ENCODE results near the gene TSPO. TPM values are rescaled to one million over a fixed set of nuclear protein-coding genes. Genes with fewer than 3 reads are reported as not detected.

TSPO gene
- total RNA-seq, 1 donor from 2014 or later, result 1.6 TPM

DNA sequence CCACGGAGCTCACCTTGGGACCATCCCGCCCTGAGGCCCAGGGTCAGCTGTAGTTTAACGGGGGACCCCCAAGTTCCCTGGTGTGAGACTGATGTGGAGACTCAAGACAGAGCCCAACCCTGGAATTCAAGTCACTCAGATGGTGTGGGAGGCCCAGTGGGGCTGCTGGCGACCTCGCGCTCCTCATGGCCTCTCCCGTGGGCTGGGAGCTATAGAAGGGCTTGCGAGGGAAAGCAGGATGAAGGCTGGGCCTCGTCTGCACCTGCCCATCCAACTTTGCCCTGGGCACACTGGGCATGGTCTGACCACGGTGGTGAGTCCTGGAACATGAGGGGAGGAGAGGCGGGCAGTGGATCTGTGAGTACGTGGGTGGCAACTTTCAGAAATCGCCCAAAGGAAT, 49.2 kb downstream of the TSPO start:
- no peak overlapping the region for H2AFZ ChIP-seq (replicated peaks)
- peaks cover 11% of the 10 kb centered on the region for H3K27me3 Mint-ChIP-seq (ENCODE audit: insufficient read depth, low read depth)
- no peaks in the 10 kb centered on the region for H3K9me3 ChIP-seq (ENCODE audit: low read depth)
- no peaks in the 10 kb centered on the region for H3K79me2 ChIP-seq (ENCODE audit: low read depth)
- no peak overlapping the region for H3K4me3 Mint-ChIP-seq
- H3K27me3 ChIP-seq, result no peaks in the 10 kb centered on the region
- H3K4me1 ChIP-seq, result no peaks in the 10 kb centered on the region
- H4K20me1 ChIP-seq (ENCODE audit: low read depth), result no peaks in the 10 kb centered on the region
- peaks cover 2% of the 10 kb centered on the region for H3K36me3 Mint-ChIP-seq
- H3K27ac Mint-ChIP-seq, result no peak overlapping the region
- peaks cover 12% of the 10 kb centered on the region for H3K4me1 Mint-ChIP-seq
- H3K36me3 ChIP-seq, result no peaks in the 10 kb centered on the region
- no peak overlapping the region for H3K4me3 ChIP-seq
- H3K9me3 Mint-ChIP-seq, result no peaks in the 10 kb centered on the region
- H3F3A ChIP-seq (ENCODE audit: low read depth), result no peaks in the 10 kb centered on the region
- no peak overlapping the region for H3K9ac ChIP-seq
- no peak for DNase-seq (ENCODE audit: low spot score)
- TF ChIP-seq EZH2phosphoT487 (IDR thresholded peaks at IDR 0.05) (no peak), EZH2 (IDR thresholded peaks at IDR 0.05) (no peak)
- TF ChIP-seq, protein P1, sequence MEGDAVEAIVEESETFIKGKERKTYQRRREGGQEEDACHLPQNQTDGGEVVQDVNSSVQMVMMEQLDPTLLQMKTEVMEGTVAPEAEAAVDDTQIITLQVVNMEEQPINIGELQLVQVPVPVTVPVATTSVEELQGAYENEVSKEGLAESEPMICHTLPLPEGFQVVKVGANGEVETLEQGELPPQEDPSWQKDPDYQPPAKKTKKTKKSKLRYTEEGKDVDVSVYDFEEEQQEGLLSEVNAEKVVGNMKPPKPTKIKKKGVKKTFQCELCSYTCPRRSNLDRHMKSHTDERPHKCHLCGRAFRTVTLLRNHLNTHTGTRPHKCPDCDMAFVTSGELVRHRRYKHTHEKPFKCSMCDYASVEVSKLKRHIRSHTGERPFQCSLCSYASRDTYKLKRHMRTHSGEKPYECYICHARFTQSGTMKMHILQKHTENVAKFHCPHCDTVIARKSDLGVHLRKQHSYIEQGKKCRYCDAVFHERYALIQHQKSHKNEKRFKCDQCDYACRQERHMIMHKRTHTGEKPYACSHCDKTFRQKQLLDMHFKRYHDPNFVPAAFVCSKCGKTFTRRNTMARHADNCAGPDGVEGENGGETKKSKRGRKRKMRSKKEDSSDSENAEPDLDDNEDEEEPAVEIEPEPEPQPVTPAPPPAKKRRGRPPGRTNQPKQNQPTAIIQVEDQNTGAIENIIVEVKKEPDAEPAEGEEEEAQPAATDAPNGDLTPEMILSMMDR (IDR thresholded peaks at IDR 0.05), result no peak
- no peak overlapping the region for H3K4me2 ChIP-seq
- H3K27ac ChIP-seq, result no peak overlapping the region

DNA sequence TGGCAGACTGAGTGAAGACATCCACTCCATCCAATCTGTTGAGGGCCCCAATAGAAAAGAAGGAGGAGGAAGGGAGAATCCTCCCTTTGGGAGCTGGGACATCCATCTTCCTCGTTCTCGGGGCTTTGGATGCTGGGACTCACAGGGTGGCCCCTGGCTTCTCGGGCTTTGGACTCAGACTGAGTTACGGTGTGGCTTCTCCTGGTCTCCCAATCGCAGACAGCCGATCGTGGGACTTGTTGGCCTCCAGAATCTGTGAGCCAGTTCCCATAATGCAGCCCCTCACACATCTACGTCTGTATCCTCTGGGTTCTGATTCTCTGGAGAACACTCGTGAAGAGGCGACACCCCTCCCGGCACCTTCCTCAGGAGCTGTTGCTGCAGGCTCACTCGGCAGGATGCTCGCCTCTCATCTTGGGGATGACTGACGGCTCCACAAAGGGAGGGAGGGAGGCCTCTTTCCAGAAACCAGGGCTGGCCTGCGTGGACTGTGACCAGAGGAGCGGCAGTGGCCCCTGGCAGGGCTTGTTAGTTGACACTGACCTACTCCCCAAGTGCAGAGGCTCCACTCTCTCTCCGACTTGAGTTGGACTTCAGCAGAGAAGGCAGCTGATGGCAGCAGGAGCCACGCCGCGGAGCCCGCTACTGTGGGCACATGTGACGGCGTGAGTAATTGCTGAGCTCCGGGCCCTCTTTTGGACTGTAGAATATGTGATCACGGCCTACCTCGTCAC, 50.3 kb downstream of the TSPO start:
- Histone ChIP-seq H3K4me1 (no peaks in the 10 kb centered on the region), H3K27me3 (no peaks in the 10 kb centered on the region), H3K36me3 (no peaks in the 10 kb centered on the region), H3K27ac (no peak overlapping the region), H2AFZ (replicated peaks) (no peak overlapping the region), H3K9ac (no peak overlapping the region), H3K4me3 (no peak overlapping the region), H3K4me2 (no peak overlapping the region), H3K9me3 (ENCODE audit: low read depth) (no peaks in the 10 kb centered on the region), H3F3A (ENCODE audit: low read depth) (no peaks in the 10 kb centered on the region), H3K79me2 (ENCODE audit: low read depth) (no peaks in the 10 kb centered on the region), H4K20me1 (ENCODE audit: low read depth) (no peaks in the 10 kb centered on the region)
- Mint-ChIP-seq H3K9me3 (no peaks in the 10 kb centered on the region), H3K4me3 (no peak overlapping the region), H3K4me1 (peaks cover 14% of the 10 kb centered on the region), H3K27ac (no peak overlapping the region), H3K36me3 (peaks cover 2% of the 10 kb centered on the region), H3K27me3 (ENCODE audit: insufficient read depth, low read depth) (peaks cover 11% of the 10 kb centered on the region)
- TF ChIP-seq, protein P1 (IDR thresholded peaks at IDR 0.05), result no peak
- TF ChIP-seq EZH2phosphoT487 (IDR thresholded peaks at IDR 0.05) (no peak), EZH2 (IDR thresholded peaks at IDR 0.05) (no peak)
- no peak for DNase-seq (ENCODE audit: low spot score)

DNA sequence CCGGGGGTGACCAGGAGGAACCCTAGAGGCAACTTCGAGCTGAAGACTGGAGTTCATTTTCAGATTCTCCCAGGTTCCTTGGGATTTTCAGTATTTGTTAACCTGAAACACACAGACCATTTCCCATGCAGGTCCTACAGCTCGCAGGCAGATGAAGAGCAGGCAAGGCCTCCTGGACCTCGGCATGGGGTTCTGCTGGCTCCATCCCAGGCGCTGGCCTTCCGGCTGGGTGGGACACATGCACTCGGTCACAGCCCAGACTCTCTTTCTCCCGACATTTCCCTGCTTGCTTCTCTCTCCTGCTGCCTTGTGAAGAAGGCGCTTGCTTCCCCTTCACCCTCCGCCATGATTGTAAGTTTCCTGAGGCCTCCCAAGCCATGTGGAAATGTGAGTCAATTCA, 51.0 kb downstream of the TSPO start:
- no peak for TF ChIP-seq EZH2 (IDR thresholded peaks at IDR 0.05)
- TF ChIP-seq, protein P1 (IDR thresholded peaks at IDR 0.05), result no peak
- no peak for TF ChIP-seq EZH2phosphoT487 (IDR thresholded peaks at IDR 0.05)
- H3K4me2 ChIP-seq, result no peak overlapping the region
- H3K79me2 ChIP-seq (ENCODE audit: low read depth), result no peaks in the 10 kb centered on the region
- H3K4me1 Mint-ChIP-seq, result peaks cover 10% of the 10 kb centered on the region
- H3K27me3 Mint-ChIP-seq (ENCODE audit: insufficient read depth, low read depth), result peaks cover 11% of the 10 kb centered on the region
- no peak overlapping the region for H3K9ac ChIP-seq
- no peak overlapping the region for H2AFZ ChIP-seq (replicated peaks)
- no peaks in the 10 kb centered on the region for H3F3A ChIP-seq (ENCODE audit: low read depth)
- H3K4me3 ChIP-seq, result no peak overlapping the region
- H3K9me3 ChIP-seq (ENCODE audit: low read depth), result no peaks in the 10 kb centered on the region
- H3K36me3 Mint-ChIP-seq, result peaks cover 2% of the 10 kb centered on the region
- no peaks in the 10 kb centered on the region for H3K4me1 ChIP-seq
- H3K27ac ChIP-seq, result no peak overlapping the region
- H3K9me3 Mint-ChIP-seq, result no peaks in the 10 kb centered on the region
- H3K4me3 Mint-ChIP-seq, result peak overlapping the region; percentile 54
- H3K27me3 ChIP-seq, result no peaks in the 10 kb centered on the region
- H3K36me3 ChIP-seq, result no peaks in the 10 kb centered on the region
- H4K20me1 ChIP-seq (ENCODE audit: low read depth), result no peaks in the 10 kb centered on the region
- DNase-seq (ENCODE audit: low spot score), result no peak
- no peak overlapping the region for H3K27ac Mint-ChIP-seq
